Neutrophil (primary cell): ENCODE measurements around the gene ERAP2.

Experiments
- H3K27ac ChIP-seq: fragments of 200-600 bp; sonication (generic); 2 replicates; pipeline ENCODE4 v1.5.1; 2016; ENCODE audit warnings: mild to moderate bottlenecking, moderate library complexity
- H3K27me3 ChIP-seq: fragments of 200-600 bp; sonication (generic); 2 replicates; pipeline ENCODE4 v1.6.0; 2016; ENCODE audit warnings: mild to moderate bottlenecking
- H3K36me3 ChIP-seq: fragments of 200-600 bp; sonication (generic); 2 replicates; pipeline ENCODE4 v1.5.1; 2017
- H3K4me1 ChIP-seq, 2 experiments: fragments of 200-600 bp in 1 of 2; sonication (generic) in 1 of 2; 1 replicate in 1 of 2; 2 replicates in 1 of 2; pipeline versions ENCODE4 v1.5.1 to v1.6.1; 2013 to 2016; ENCODE audit warnings: low read depth in 1 of 2, low read length in 1 of 2, mild to moderate bottlenecking in 1 of 2, moderate library complexity in 1 of 2; ENCODE audit not compliant: control insufficient read depth in 1 of 2, insufficient read depth in 1 of 2
- H3K4me3 ChIP-seq, 2 experiments: fragments of 200-600 bp in 1 of 2; sonication (generic) in 1 of 2; 1 replicate in 1 of 2; 2 replicates in 1 of 2; pipeline ENCODE4 v1.5.1; 2013 to 2016; ENCODE audit warnings: low read depth in 1 of 2, low read length in 1 of 2, mild to moderate bottlenecking in 1 of 2, moderate library complexity in 1 of 2
- H3K9me3 ChIP-seq: fragments of 200-600 bp; sonication (generic); 2 replicates; pipeline ENCODE4 v1.5.1; 2016
- TF ChIP-seq, protein P1 (sequence below): fragments of 200-600 bp; sonication (generic); IDR thresholded peaks from 2 replicates; pipeline ENCODE4 v1.5.1; 2016; ENCODE audit warnings: antibody characterized with exemption

Gene ERAP2

DNA sequence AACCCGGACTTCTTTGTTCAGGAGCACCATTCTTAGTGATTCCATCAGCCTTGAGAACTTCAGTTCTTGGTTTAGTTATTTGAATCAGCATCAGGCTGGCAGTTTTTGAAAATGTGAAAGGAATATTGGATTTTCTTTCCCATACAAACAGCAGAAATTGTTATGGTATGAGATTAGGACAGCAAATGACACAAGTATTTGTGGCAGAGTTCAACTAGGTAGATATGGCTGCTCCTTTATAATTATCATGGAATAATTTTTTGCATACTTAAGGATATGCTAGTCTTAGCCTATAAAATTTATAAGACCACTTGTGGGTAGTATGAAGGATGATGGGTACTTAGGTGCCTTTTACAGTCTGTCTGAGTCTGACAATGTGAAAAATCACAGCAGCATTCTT, 25.5 kb downstream of the ERAP2 start:
- no peak overlapping the region for H3K27ac ChIP-seq
- H3K36me3 ChIP-seq = peaks cover 26% of the 10 kb centered on the region
- H3K27me3 ChIP-seq = no peaks in the 10 kb centered on the region
- H3K4me1 ChIP-seq = peaks cover 6 to 8% of the 10 kb centered on the region in 2 experiments
- no peaks in the 10 kb centered on the region for H3K9me3 ChIP-seq
- H3K4me3 ChIP-seq = no peak overlapping the region
- TF ChIP-seq, protein P1, sequence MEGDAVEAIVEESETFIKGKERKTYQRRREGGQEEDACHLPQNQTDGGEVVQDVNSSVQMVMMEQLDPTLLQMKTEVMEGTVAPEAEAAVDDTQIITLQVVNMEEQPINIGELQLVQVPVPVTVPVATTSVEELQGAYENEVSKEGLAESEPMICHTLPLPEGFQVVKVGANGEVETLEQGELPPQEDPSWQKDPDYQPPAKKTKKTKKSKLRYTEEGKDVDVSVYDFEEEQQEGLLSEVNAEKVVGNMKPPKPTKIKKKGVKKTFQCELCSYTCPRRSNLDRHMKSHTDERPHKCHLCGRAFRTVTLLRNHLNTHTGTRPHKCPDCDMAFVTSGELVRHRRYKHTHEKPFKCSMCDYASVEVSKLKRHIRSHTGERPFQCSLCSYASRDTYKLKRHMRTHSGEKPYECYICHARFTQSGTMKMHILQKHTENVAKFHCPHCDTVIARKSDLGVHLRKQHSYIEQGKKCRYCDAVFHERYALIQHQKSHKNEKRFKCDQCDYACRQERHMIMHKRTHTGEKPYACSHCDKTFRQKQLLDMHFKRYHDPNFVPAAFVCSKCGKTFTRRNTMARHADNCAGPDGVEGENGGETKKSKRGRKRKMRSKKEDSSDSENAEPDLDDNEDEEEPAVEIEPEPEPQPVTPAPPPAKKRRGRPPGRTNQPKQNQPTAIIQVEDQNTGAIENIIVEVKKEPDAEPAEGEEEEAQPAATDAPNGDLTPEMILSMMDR = no peak

DNA sequence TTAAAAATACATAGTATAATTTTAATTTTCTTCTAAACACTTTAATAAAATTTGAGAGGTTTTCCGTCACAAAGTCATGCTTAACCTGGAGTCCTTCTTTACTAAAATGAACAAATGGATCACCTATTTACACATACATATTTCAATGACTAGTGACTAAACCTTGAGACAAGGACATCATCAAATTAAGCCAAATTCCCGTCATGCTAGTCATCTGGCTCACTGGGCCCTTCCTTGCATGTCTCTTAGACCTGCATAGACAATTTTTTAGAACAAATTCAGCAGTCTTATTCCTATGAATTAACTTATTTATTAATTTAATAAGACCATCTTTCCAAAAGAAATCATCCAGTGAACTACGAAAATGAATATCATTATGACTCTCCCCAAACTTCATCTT, 26.6 kb downstream of the ERAP2 start:
- TF ChIP-seq, protein P1 = no peak
- H3K9me3 ChIP-seq = no peaks in the 10 kb centered on the region
- H3K4me1 ChIP-seq = peaks cover 4 to 6% of the 10 kb centered on the region in 2 experiments
- H3K27me3 ChIP-seq = no peaks in the 10 kb centered on the region
- H3K4me3 ChIP-seq = no peak overlapping the region
- no peak overlapping the region for H3K27ac ChIP-seq
- H3K36me3 ChIP-seq = peaks cover 26% of the 10 kb centered on the region

DNA sequence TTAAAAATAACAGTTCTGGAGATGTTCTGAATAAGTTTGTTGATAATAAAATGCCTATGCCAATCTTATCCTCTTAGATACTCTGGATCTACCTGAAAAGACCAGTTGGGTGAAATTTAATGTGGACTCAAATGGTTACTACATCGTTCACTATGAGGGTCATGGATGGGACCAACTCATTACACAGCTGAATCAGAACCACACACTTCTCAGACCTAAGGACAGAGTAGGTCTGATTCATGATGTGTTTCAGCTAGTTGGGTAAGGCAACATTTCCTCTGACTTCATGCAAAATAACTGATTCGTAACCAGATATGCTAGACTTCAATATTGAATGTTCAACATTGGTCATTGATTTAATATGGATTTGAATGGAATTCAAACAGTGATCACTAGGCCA, 27.0 kb downstream of the ERAP2 start:
- peaks cover 4 to 6% of the 10 kb centered on the region in 2 experiments for H3K4me1 ChIP-seq
- H3K27me3 ChIP-seq = no peaks in the 10 kb centered on the region
- H3K27ac ChIP-seq = no peak overlapping the region
- H3K4me3 ChIP-seq = no peak overlapping the region
- H3K9me3 ChIP-seq = no peaks in the 10 kb centered on the region
- TF ChIP-seq, protein P1 = no peak
- H3K36me3 ChIP-seq = peaks cover 26% of the 10 kb centered on the region

DNA sequence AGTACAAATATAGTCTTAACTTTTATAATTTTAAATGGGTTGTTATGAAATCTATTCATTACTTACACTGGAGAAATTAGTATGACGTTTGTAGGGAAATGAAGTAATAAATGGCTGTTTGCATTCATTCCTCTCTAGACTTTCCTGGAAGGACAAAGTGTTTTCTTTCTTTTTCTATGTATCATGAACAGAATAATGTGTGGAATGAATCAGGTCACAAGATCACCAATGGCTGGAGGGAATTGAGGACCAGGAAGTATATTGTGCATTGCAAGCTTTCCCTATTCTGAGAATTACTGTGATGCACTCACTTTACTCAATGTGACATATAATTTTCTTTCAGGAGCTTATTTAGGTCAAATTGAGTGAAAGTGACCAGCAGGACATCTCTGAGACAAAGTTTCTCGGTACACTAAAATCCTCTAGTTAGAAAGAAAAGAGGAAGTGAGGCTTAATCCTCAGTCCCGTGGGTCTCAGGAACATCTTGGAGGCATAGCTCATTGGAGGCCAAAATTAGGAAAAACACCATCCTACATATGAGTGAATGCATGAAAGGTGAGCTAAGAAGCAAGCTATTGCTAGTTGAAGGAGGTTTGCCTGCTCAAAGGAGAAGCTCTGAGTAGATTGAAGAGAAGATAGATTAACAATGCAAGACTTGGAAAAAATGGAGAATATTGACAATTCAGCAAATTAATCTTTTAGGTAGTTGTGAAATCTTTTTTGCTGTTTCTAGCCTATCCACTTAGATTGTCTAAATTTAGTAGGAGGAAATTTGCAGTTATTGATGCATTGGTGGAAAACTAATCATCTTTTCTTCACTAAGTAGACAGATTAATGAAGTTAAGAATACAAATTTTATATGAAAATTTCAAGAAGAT, 28.0 kb downstream of the ERAP2 start:
- Histone ChIP-seq H3K4me3 (no peak overlapping the region), H3K27ac (no peak overlapping the region), H3K4me1 (peaks cover 4 to 6% of the 10 kb centered on the region in 2 experiments), H3K27me3 (no peaks in the 10 kb centered on the region), H3K9me3 (no peaks in the 10 kb centered on the region), H3K36me3 (peaks cover 34% of the 10 kb centered on the region)
- TF ChIP-seq, protein P1 = no peak

DNA sequence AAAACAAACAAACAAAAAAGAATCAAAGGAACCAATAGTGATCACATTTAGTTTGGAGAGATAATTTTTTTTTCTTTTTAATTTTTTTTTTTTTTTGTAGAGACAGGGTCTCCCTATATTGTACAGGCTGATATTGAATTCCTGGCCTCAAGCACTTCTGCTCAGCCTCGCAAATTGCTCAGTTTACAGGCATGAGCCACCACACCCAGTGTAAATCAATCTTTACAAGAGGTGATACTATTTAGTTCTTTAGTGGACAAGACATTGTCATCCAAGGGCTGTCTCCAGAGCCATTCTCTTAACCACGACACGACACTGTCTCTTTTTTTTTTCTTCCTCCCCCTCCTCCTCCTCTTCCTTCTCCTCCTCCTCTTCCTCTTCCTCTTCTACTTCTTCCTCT, 29.6 kb downstream of the ERAP2 start:
- H3K36me3 ChIP-seq = peaks cover 38% of the 10 kb centered on the region
- TF ChIP-seq, protein P1 = no peak

More for the DNA sequence above, 29.6 kb downstream of the ERAP2 start:
- Histone ChIP-seq H3K9me3 (no peaks in the 10 kb centered on the region), H3K27ac (no peak overlapping the region), H3K27me3 (no peaks in the 10 kb centered on the region), H3K4me1 (peaks cover 4 to 6% of the 10 kb centered on the region in 2 experiments), H3K4me3 (no peak overlapping the region)
